ENCODE results near the gene SREBF2. TPM values are rescaled to one million over a fixed set of nuclear protein-coding genes. Genes with fewer than 3 reads are reported as not detected.

SREBF2 gene
- total and polyA plus RNA-seq, 2 of the 8 experiments (the other 6 are each of a cell fraction or from before 2014, with no cell fraction given) = 125 to 144 TPM

GRCh38 chr22:41916745-41917358, 83.9 kb downstream of the SREBF2 start:
- Histone ChIP-seq H4K20me1 (replicated peaks in 1 of 2; ENCODE audit: control insufficient read depth in 1 of 2, insufficient read depth in 2 of 2, low read length in 2 of 2) (peaks cover 13 to 24% of the 10 kb centered on the region in 2 experiments), H2BK5ac (ENCODE audit: low read depth, low read length) (no peak overlapping the region), H4K91ac (replicated peaks; ENCODE audit: insufficient read length, low read length) (no peak overlapping the region), H2AK5ac (ENCODE audit: low read depth, low read length) (no peak overlapping the region), H3K79me2 (ENCODE audit: control insufficient read depth in 1 of 2, insufficient read depth in 2 of 2, low read length in 2 of 2) (no peaks in the 10 kb centered on the region), H3K4me3 (ENCODE audit: extremely low read depth in 1 of 4, insufficient read depth in 2 of 4, low read depth in 3 of 4, low read length in 4 of 4) (no peak overlapping the region), H2BK15ac (ENCODE audit: low read length) (no peak overlapping the region), H3K23me2 (ENCODE audit: low read depth, low read length) (peaks cover 12% of the 10 kb centered on the region; the same call in 1 of the 2 replicates), H3K4me1 (replicated peaks in 1 of 4; ENCODE audit: control insufficient read depth in 3 of 4, insufficient read depth in 4 of 4, low read length in 3 of 4) (peaks cover 0 to 20% (median 13%) of the 10 kb centered on the region in 4 experiments; a peak in 6 of 7 replicates), H3K14ac (ENCODE audit: insufficient read length) (no peak overlapping the region), H3K56ac (replicated peaks; ENCODE audit: insufficient read length, low read depth, low read length) (no peak overlapping the region), H3K23ac (ENCODE audit: insufficient read length) (no peak overlapping the region), H3K79me1 (ENCODE audit: low read depth, low read length) (no peaks in the 10 kb centered on the region), H3K4me2 (ENCODE audit: insufficient read depth in 1 of 2, low read depth in 2 of 2, low read length in 2 of 2) (no peak overlapping the region), H4K8ac (ENCODE audit: extremely low read depth, insufficient read depth, low read length) (no peak overlapping the region), H4K5ac (ENCODE audit: insufficient read length, low read depth, low read length) (no peak overlapping the region), H2BK12ac (ENCODE audit: low read depth, low read length) (no peak overlapping the region), H3K36me3 (ENCODE audit: control insufficient read depth in 2 of 4, insufficient read depth in 4 of 4, low read length in 3 of 4) (peaks cover 0 to 5% (median 0%) of the 10 kb centered on the region in 4 experiments; a peak in 1 of 8 replicates), H3K27ac (ENCODE audit: low read depth, low read length) (no peak overlapping the region), H3K9ac (replicated peaks in 1 of 4; ENCODE audit: extremely low read depth in 1 of 4, low read depth in 3 of 4, low read length in 3 of 4) (no peak overlapping the region), H3K18ac (ENCODE audit: extremely low read depth, low read length) (no peak overlapping the region), H2BK120ac (replicated peaks; ENCODE audit: low read depth, low read length) (no peak overlapping the region), H3K4ac (replicated peaks; ENCODE audit: insufficient read length, low read depth, low read length) (no peak overlapping the region), H2BK20ac (ENCODE audit: low read length) (no peak overlapping the region), H3K9me3 (ENCODE audit: insufficient read depth in 2 of 2, low read depth in 1 of 2, low read length in 1 of 2) (no peaks in the 10 kb centered on the region; a peak in 1 of 4 replicates), H3K27me3 (replicated peaks in 1 of 4; ENCODE audit: control insufficient read depth in 3 of 4, extremely low read depth in 1 of 4, insufficient read depth in 3 of 4, low read length in 3 of 4) (peaks cover 55 to 91% (median 82%) of the 10 kb centered on the region in 4 experiments), H2AFZ (ENCODE audit: low read length) (no peak overlapping the region)
- DNase-seq (ENCODE audit: low read depth in 1 of 2, low spot score in 2 of 2) = no peak
- ChIA-PET CTCF (ENCODE audit: partially characterized antibody) (interaction anchor here (0.6 to 2.9 kb wide), 5 partner anchors 9 to 1248 kb away, joined by 3 to 13 read pairs (median 6); no protein-coding TSS in a partner anchor), POLR2A (ENCODE audit: partially characterized antibody) (interaction anchor here (0.5 to 1.7 kb wide), 7 partner anchors 9 to 85 kb away, joined by 3 to 7 read pairs (median 3); partner anchors contain the start of gene CENPM)
- WGBS, 2 experiments (ENCODE audit: extremely low coverage in 1 of 2, insufficient coverage in 1 of 2, insufficient read length in 1 of 2, insufficient replicate concordance in 2 of 2, low coverage in 1 of 2, low lambda C conversion rate in 2 of 2, missing lambda C conversion rate in 1 of 2) = 69% methylated on average over 9 of the region's 10 CpGs; no CpG with 5 or more reads in 1 of the 2 experiments
- FAIRE-seq = no peak
- TF ChIP-seq BRCA1 (IDR thresholded peaks at IDR 0.05; ENCODE audit: low read depth, low read length) (no peak), SIX5 (IDR thresholded peaks at IDR 0.05; ENCODE audit: low read depth, low read length) (no peak), TEAD4 (IDR thresholded peaks at IDR 0.05; ENCODE audit: low read depth, low read length) (no peak), HDAC6 (IDR thresholded peaks at IDR 0.05; ENCODE audit: low read depth, low read length) (no peak), RBBP5 (IDR thresholded peaks at IDR 0.05; ENCODE audit: borderline replicate concordance, low read depth, low read length) (no peak), JUN (IDR thresholded peaks at IDR 0.05; ENCODE audit: low read depth, low read length) (no peak), MAFK (IDR thresholded peaks at IDR 0.05; ENCODE audit: low read depth, low read length) (no peak), RNF2 (IDR thresholded peaks at IDR 0.05; ENCODE audit: borderline replicate concordance, low read depth, low read length, missing control alignments, poor library complexity, severe bottlenecking) (no peak), YY1 (IDR thresholded peaks at IDR 0.05; ENCODE audit: low read depth, low read length) (no peak), POU5F1 (IDR thresholded peaks at IDR 0.05; ENCODE audit: low read depth, low read length) (no peak), ASH2L (IDR thresholded peaks at IDR 0.05; ENCODE audit: low read length) (no peak), SIN3A (conservative IDR thresholded peaks at IDR 0.05 in 1 of 2, IDR thresholded peaks at IDR 0.05 in 1 of 2; ENCODE audit: low read depth in 1 of 2, low read length in 2 of 2) (no peak), GTF2F1 (IDR thresholded peaks at IDR 0.05; ENCODE audit: borderline replicate concordance, low read depth, low read length) (no peak), CREB1 (IDR thresholded peaks at IDR 0.05) (no peak)

All from H1 (cell line).